WTC11 (cell line): Measurements from ENCODE around the gene SMTN. TPM values are rescaled to one million over a fixed set of nuclear protein-coding genes. Genes with fewer than 3 reads are reported as not detected.
A peak's percentile ranks its signal among the peaks of the same experiment; 100 is the strongest.

Experiments
- ATAC-seq: fragments of 200-7000 bp; cut with Tn5 transposase; 2 replicates; pipeline ENCODE4 v1.10.0; 2021; ENCODE audit warnings: mild to moderate bottlenecking, moderate library complexity
- CTCF ChIA-PET: fragments of 300-600 bp; sonication (Branson Sonifier 250); formaldehyde crosslinking; loops from one replicate; lab custom pipeline; 2021; ENCODE audit warnings: antibody characterized with exemption; lab: Charles Lee
- POLR2A ChIA-PET: fragments of 350-600 bp; sonication (Branson Sonifier 250); formaldehyde crosslinking; loops from one replicate; lab custom pipeline; 2021; ENCODE audit warnings: antibody characterized with exemption; lab: Charles Lee
- DNase-seq: peaks from one replicate; pipeline ENCODE4 v3.0.0; 2021; ENCODE audit warnings: low spot score
- H3K27ac Mint-ChIP-seq: 2 replicates; pipeline ENCODE4 v1.8.0; 2021; ENCODE audit warnings: mixed read lengths
- H3K27me3 Mint-ChIP-seq: 2 replicates; pipeline ENCODE4 v1.8.0; 2021; ENCODE audit warnings: low read depth, mild to moderate bottlenecking, moderate library complexity, mixed read lengths
- H3K36me3 Mint-ChIP-seq: 2 replicates; pipeline ENCODE4 v1.8.0; 2021; ENCODE audit warnings: mixed read lengths
- H3K4me1 Mint-ChIP-seq: 2 replicates; pipeline ENCODE4 v1.8.0; 2022; ENCODE audit warnings: mixed read lengths
- H3K4me3 Mint-ChIP-seq: 2 replicates; pipeline ENCODE4 v1.8.0; 2021; ENCODE audit warnings: mild to moderate bottlenecking, moderate library complexity, mixed read lengths
- H3K9me3 Mint-ChIP-seq: 2 replicates; pipeline ENCODE4 v1.8.0; 2021; ENCODE audit warnings: mixed read lengths
- CREB1 ChIP-seq: sonication (generic); formaldehyde crosslinking; IDR thresholded peaks from 2 replicates; pipeline ENCODE4 v1.8.0; 2023; ENCODE audit warnings: mild to moderate bottlenecking, missing genetic modification reagents
- GABPB1 ChIP-seq: sonication (generic); formaldehyde crosslinking; IDR thresholded peaks from 2 replicates; pipeline ENCODE4 v1.8.1; 2023; ENCODE audit warnings: mild to moderate bottlenecking, missing genetic modification reagents
- NFATC4 ChIP-seq: fragments of 250-450 bp; sonication (Bioruptor Pico); IDR thresholded peaks from 2 replicates; pipeline ENCODE4 v1.9.0; 2021; ENCODE audit warnings: mild to moderate bottlenecking
- NFE2L1 ChIP-seq: sonication (generic); formaldehyde crosslinking; IDR thresholded peaks from 2 replicates; pipeline ENCODE4 v1.8.1; 2023; ENCODE audit warnings: missing genetic modification reagents
- NR1H2 ChIP-seq: sonication (generic); formaldehyde crosslinking; IDR thresholded peaks from 2 replicates; pipeline ENCODE4 v1.9.0; 2021; ENCODE audit warnings: mild to moderate bottlenecking, moderate library complexity, missing genetic modification reagents
- NR2C2 ChIP-seq: sonication (generic); formaldehyde crosslinking; IDR thresholded peaks from 2 replicates; pipeline ENCODE4 v1.8.0; 2022; ENCODE audit warnings: mild to moderate bottlenecking, missing genetic modification reagents
- NR3C1 ChIP-seq: sonication (generic); formaldehyde crosslinking; conservative IDR thresholded peaks from 2 replicates; pipeline ENCODE4 v1.8.1; 2023; ENCODE audit warnings: low read depth, mild to moderate bottlenecking, missing genetic modification reagents
- SP1 ChIP-seq: sonication (generic); formaldehyde crosslinking; conservative IDR thresholded peaks from 2 replicates; pipeline ENCODE4 v1.8.1; 2022; ENCODE audit warnings: missing genetic modification reagents
- TEAD1 ChIP-seq: sonication (generic); formaldehyde crosslinking; IDR thresholded peaks from 2 replicates; pipeline ENCODE4 v1.8.0; 2022; ENCODE audit warnings: mild to moderate bottlenecking, missing genetic modification reagents
- ZNF121 ChIP-seq: sonication (generic); formaldehyde crosslinking; IDR thresholded peaks from 2 replicates; pipeline ENCODE4 v1.8.0; 2023; ENCODE audit warnings: missing genetic modification reagents
- ZNF416 ChIP-seq: fragments of 250-450 bp; sonication (Bioruptor Pico); IDR thresholded peaks from 2 replicates; pipeline ENCODE4 v1.9.0; 2021; ENCODE audit warnings: mild to moderate bottlenecking, inconsistent platforms
- ZNF671 ChIP-seq: fragments of 250-450 bp; sonication (Bioruptor Pico); IDR thresholded peaks from 2 replicates; pipeline ENCODE4 v1.8.0; 2021; ENCODE audit warnings: mild to moderate bottlenecking
- total RNA-seq: library from RNA; stranded (reverse); gene quantifications from 3 replicates; pipeline ENCODE4 v1.2.3, GENCODE V29; 2021
- TF ChIP-seq, protein P1 (sequence below): fragments of 250-450 bp; sonication (Bioruptor Pico); IDR thresholded peaks from 2 replicates; pipeline ENCODE4 v1.8.0; 2021; ENCODE audit warnings: mild to moderate bottlenecking
- TF ChIP-seq, protein P2 (sequence below): sonication (generic); formaldehyde crosslinking; IDR thresholded peaks from 2 replicates; pipeline ENCODE4 v1.8.1; 2022; ENCODE audit warnings: missing genetic modification reagents, borderline replicate concordance
- TF ChIP-seq, protein P3 (sequence below): sonication (generic); formaldehyde crosslinking; conservative IDR thresholded peaks from 2 replicates; pipeline ENCODE4 v1.8.1; 2023; ENCODE audit warnings: mild to moderate bottlenecking, low read depth, missing genetic modification reagents, moderate library complexity
- TF ChIP-seq, protein P4 (sequence below): sonication (generic); formaldehyde crosslinking; IDR thresholded peaks from 2 replicates; pipeline ENCODE4 v1.8.1; 2023; ENCODE audit warnings: mild to moderate bottlenecking, missing genetic modification reagents
- TF ChIP-seq, protein P5 (sequence below): fragments of 200-600 bp; IDR thresholded peaks from 2 replicates; pipeline ENCODE4 v1.8.0; 2022; ENCODE audit warnings: antibody characterized with exemption
- TF ChIP-seq, protein P6 (sequence below): sonication (generic); formaldehyde crosslinking; IDR thresholded peaks from 2 replicates; pipeline ENCODE4 v1.8.0; 2023; ENCODE audit warnings: mild to moderate bottlenecking, missing genetic modification reagents
- TF ChIP-seq, protein P7 (sequence below): sonication (generic); formaldehyde crosslinking; IDR thresholded peaks from 2 replicates; pipeline ENCODE4 v1.8.1; 2022; ENCODE audit warnings: low read depth, missing genetic modification reagents, borderline replicate concordance
- TF ChIP-seq, protein P8 (sequence below): sonication (generic); formaldehyde crosslinking; IDR thresholded peaks from 2 replicates; pipeline ENCODE4 v1.8.1; 2023; ENCODE audit warnings: mild to moderate bottlenecking, missing genetic modification reagents, moderate library complexity

Gene SMTN
- total RNA-seq, 1 experiment from 2014 or later, result 34.5 TPM

DNA sequence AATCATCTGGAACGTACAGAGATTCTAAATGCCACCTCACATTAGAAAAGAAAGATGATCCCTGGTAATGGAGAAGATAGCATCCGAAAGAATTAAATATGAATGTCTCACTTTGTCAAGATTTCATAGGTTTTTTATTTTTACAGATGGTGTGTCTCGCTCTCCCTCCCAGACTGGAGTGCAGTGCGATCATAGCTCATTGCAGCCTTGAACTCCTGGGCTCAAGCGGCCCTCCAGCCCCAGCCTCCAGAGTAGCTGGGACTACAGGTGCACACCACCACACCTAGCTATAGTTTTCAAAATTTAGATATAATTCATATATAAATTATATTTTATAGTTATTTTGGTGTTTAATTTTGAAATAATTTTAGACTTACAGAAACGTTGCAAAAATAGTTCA, 16.7 kb upstream of the SMTN start:
- Mint-ChIP-seq H3K4me3 (peak overlapping the region; percentile 20; the same call in 1 of the 2 replicates), H3K9me3 (peaks cover 10% of the 10 kb centered on the region), H3K36me3 (no peaks in the 10 kb centered on the region), H3K4me1 (peaks cover 6% of the 10 kb centered on the region), H3K27me3 (no peaks in the 10 kb centered on the region; the same call in none of the 2 replicates), H3K27ac (no peak overlapping the region)
- CTCF ChIA-PET, result interaction anchor here (0.6 to 2.3 kb wide), 4 partner anchors 17 to 208 kb away, joined by 3 to 12 read pairs (median 6); partner anchors contain the start of gene SMTN
- POLR2A ChIA-PET, result interaction anchor here (0.9 to 1.4 kb wide), 2 partner anchors 21 to 95 kb away, joined by 3 to 4 read pairs; partner anchors contain the start of genes MORC2 and TUG1
- no peak for ATAC-seq
- no peak for DNase-seq
- no peak for TF ChIP-seq NR3C1 (CRISPR knock-in tag)
- TF ChIP-seq, protein P1, sequence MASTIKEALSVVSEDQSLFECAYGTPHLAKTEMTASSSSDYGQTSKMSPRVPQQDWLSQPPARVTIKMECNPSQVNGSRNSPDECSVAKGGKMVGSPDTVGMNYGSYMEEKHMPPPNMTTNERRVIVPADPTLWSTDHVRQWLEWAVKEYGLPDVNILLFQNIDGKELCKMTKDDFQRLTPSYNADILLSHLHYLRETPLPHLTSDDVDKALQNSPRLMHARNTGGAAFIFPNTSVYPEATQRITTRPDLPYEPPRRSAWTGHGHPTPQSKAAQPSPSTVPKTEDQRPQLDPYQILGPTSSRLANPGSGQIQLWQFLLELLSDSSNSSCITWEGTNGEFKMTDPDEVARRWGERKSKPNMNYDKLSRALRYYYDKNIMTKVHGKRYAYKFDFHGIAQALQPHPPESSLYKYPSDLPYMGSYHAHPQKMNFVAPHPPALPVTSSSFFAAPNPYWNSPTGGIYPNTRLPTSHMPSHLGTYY (CRISPR knock-in tag), result no peak
- TF ChIP-seq, protein P2, sequence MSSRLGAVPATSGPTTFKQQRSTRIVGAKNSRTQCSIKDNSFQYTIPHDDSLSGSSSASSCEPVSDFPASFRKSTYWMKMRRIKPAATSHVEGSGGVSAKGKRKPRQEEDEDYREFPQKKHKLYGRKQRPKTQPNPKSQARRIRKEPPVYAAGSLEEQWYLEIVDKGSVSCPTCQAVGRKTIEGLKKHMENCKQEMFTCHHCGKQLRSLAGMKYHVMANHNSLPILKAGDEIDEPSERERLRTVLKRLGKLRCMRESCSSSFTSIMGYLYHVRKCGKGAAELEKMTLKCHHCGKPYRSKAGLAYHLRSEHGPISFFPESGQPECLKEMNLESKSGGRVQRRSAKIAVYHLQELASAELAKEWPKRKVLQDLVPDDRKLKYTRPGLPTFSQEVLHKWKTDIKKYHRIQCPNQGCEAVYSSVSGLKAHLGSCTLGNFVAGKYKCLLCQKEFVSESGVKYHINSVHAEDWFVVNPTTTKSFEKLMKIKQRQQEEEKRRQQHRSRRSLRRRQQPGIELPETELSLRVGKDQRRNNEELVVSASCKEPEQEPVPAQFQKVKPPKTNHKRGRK, result no peak
- TF ChIP-seq NR1H2 (CRISPR knock-in tag), result no peak
- no peak for TF ChIP-seq NFATC4 (CRISPR knock-in tag)
- TF ChIP-seq, protein P3, sequence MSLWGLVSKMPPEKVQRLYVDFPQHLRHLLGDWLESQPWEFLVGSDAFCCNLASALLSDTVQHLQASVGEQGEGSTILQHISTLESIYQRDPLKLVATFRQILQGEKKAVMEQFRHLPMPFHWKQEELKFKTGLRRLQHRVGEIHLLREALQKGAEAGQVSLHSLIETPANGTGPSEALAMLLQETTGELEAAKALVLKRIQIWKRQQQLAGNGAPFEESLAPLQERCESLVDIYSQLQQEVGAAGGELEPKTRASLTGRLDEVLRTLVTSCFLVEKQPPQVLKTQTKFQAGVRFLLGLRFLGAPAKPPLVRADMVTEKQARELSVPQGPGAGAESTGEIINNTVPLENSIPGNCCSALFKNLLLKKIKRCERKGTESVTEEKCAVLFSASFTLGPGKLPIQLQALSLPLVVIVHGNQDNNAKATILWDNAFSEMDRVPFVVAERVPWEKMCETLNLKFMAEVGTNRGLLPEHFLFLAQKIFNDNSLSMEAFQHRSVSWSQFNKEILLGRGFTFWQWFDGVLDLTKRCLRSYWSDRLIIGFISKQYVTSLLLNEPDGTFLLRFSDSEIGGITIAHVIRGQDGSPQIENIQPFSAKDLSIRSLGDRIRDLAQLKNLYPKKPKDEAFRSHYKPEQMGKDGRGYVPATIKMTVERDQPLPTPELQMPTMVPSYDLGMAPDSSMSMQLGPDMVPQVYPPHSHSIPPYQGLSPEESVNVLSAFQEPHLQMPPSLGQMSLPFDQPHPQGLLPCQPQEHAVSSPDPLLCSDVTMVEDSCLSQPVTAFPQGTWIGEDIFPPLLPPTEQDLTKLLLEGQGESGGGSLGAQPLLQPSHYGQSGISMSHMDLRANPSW (CRISPR knock-in tag), result no peak
- TF ChIP-seq GABPB1, result no peak
- no peak for TF ChIP-seq ZNF121
- TF ChIP-seq CREB1 (CRISPR knock-in tag), result no peak
- TF ChIP-seq, protein P4, sequence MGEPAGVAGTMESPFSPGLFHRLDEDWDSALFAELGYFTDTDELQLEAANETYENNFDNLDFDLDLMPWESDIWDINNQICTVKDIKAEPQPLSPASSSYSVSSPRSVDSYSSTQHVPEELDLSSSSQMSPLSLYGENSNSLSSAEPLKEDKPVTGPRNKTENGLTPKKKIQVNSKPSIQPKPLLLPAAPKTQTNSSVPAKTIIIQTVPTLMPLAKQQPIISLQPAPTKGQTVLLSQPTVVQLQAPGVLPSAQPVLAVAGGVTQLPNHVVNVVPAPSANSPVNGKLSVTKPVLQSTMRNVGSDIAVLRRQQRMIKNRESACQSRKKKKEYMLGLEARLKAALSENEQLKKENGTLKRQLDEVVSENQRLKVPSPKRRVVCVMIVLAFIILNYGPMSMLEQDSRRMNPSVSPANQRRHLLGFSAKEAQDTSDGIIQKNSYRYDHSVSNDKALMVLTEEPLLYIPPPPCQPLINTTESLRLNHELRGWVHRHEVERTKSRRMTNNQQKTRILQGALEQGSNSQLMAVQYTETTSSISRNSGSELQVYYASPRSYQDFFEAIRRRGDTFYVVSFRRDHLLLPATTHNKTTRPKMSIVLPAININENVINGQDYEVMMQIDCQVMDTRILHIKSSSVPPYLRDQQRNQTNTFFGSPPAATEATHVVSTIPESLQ (CRISPR knock-in tag), result no peak
- TF ChIP-seq NFE2L1 (CRISPR knock-in tag), result no peak
- no peak for TF ChIP-seq ZNF416
- TF ChIP-seq, protein P5, sequence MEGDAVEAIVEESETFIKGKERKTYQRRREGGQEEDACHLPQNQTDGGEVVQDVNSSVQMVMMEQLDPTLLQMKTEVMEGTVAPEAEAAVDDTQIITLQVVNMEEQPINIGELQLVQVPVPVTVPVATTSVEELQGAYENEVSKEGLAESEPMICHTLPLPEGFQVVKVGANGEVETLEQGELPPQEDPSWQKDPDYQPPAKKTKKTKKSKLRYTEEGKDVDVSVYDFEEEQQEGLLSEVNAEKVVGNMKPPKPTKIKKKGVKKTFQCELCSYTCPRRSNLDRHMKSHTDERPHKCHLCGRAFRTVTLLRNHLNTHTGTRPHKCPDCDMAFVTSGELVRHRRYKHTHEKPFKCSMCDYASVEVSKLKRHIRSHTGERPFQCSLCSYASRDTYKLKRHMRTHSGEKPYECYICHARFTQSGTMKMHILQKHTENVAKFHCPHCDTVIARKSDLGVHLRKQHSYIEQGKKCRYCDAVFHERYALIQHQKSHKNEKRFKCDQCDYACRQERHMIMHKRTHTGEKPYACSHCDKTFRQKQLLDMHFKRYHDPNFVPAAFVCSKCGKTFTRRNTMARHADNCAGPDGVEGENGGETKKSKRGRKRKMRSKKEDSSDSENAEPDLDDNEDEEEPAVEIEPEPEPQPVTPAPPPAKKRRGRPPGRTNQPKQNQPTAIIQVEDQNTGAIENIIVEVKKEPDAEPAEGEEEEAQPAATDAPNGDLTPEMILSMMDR, result no peak
- TF ChIP-seq TEAD1, result no peak
- TF ChIP-seq, protein P6, sequence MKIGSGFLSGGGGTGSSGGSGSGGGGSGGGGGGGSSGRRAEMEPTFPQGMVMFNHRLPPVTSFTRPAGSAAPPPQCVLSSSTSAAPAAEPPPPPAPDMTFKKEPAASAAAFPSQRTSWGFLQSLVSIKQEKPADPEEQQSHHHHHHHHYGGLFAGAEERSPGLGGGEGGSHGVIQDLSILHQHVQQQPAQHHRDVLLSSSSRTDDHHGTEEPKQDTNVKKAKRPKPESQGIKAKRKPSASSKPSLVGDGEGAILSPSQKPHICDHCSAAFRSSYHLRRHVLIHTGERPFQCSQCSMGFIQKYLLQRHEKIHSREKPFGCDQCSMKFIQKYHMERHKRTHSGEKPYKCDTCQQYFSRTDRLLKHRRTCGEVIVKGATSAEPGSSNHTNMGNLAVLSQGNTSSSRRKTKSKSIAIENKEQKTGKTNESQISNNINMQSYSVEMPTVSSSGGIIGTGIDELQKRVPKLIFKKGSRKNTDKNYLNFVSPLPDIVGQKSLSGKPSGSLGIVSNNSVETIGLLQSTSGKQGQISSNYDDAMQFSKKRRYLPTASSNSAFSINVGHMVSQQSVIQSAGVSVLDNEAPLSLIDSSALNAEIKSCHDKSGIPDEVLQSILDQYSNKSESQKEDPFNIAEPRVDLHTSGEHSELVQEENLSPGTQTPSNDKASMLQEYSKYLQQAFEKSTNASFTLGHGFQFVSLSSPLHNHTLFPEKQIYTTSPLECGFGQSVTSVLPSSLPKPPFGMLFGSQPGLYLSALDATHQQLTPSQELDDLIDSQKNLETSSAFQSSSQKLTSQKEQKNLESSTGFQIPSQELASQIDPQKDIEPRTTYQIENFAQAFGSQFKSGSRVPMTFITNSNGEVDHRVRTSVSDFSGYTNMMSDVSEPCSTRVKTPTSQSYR (CRISPR knock-in tag), result no peak
- no peak for TF ChIP-seq ZNF671 (CRISPR knock-in tag)
- no peak for TF ChIP-seq SP1
- TF ChIP-seq, protein P7, sequence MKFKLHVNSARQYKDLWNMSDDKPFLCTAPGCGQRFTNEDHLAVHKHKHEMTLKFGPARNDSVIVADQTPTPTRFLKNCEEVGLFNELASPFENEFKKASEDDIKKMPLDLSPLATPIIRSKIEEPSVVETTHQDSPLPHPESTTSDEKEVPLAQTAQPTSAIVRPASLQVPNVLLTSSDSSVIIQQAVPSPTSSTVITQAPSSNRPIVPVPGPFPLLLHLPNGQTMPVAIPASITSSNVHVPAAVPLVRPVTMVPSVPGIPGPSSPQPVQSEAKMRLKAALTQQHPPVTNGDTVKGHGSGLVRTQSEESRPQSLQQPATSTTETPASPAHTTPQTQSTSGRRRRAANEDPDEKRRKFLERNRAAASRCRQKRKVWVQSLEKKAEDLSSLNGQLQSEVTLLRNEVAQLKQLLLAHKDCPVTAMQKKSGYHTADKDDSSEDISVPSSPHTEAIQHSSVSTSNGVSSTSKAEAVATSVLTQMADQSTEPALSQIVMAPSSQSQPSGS (CRISPR knock-in tag), result no peak
- TF ChIP-seq, protein P8, sequence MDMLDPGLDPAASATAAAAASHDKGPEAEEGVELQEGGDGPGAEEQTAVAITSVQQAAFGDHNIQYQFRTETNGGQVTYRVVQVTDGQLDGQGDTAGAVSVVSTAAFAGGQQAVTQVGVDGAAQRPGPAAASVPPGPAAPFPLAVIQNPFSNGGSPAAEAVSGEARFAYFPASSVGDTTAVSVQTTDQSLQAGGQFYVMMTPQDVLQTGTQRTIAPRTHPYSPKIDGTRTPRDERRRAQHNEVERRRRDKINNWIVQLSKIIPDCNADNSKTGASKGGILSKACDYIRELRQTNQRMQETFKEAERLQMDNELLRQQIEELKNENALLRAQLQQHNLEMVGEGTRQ (CRISPR knock-in tag), result no peak
- TF ChIP-seq NR2C2 (CRISPR knock-in tag), result no peak
